OCI-LY7 (cell line): Measurements from ENCODE around the gene OLA1. TPM values are rescaled to one million over a fixed set of nuclear protein-coding genes. Genes with fewer than 3 reads are reported as not detected.

Experiments used
- BruUV-seq: library from RNA; stranded (reverse); fragments of 400-500 nt; replicated peaks from 2 replicates; lab custom pipeline; 2021; lab: Mats Ljungman, UMichigan
- CTCF ChIA-PET: fragments of 300-600 bp; sonication (Branson Sonifier 250); formaldehyde crosslinking; loops from one replicate; lab custom pipeline; 2022; ENCODE audit warnings: antibody characterized with exemption; ENCODE audit not compliant: unreplicated experiment; lab: Charles Lee
- POLR2A ChIA-PET: fragments of 300-600 bp; sonication (Branson Sonifier 250); formaldehyde crosslinking; loops from one replicate; lab custom pipeline; 2022; ENCODE audit warnings: antibody characterized with exemption; lab: Charles Lee
- DNase-seq: peaks from one replicate; pipeline ENCODE4 v3.0.0-alpha.2; 2015; ENCODE audit warnings: low spot score
- H2AFZ ChIP-seq: fragments of 200-600 bp; sonication (generic), shearing (Covaris generic); 2 replicates; pipeline ENCODE4 v1.6.1; 2014; ENCODE audit warnings: mild to moderate bottlenecking, antibody characterized with exemption, low read length, moderate library complexity
- H3K27ac ChIP-seq: fragments of 200-600 bp; sonication (generic); 2 replicates; pipeline ENCODE4 v1.5.1; 2014; ENCODE audit warnings: mixed run types, low read depth, mild to moderate bottlenecking, moderate library complexity, low read length, inconsistent platforms; ENCODE audit not compliant: poor library complexity, severe bottlenecking
- H3K36me3 ChIP-seq: fragments of 200-600 bp; sonication (generic); 2 replicates; pipeline ENCODE4 v1.6.1; 2014; ENCODE audit warnings: mild to moderate bottlenecking, antibody characterized with exemption, low read length, moderate library complexity, mixed read lengths; ENCODE audit not compliant: insufficient read depth
- H3K4me1 ChIP-seq: fragments of 200-600 bp; sonication (generic); 2 replicates; pipeline ENCODE4 v1.5.1; 2014; ENCODE audit warnings: mild to moderate bottlenecking, low read length; ENCODE audit not compliant: insufficient read depth, poor library complexity, severe bottlenecking
- H3K4me2 ChIP-seq: fragments of 200-600 bp; sonication (generic); 2 replicates; pipeline ENCODE4 v1.6.1; 2014; ENCODE audit warnings: mild to moderate bottlenecking, low read length
- H3K4me3 ChIP-seq: fragments of 200-600 bp; sonication (generic); 2 replicates; pipeline ENCODE4 v1.5.1; 2014; ENCODE audit warnings: mild to moderate bottlenecking, low read depth, low read length; ENCODE audit not compliant: poor library complexity, severe bottlenecking
- H3K79me2 ChIP-seq: fragments of 200-600 bp; sonication (generic); 2 replicates; pipeline ENCODE4 v1.6.1; 2016; ENCODE audit warnings: low read depth, mild to moderate bottlenecking, low read length, moderate library complexity, mixed read lengths; ENCODE audit not compliant: insufficient read depth
- H3K9me2 ChIP-seq: fragments of 200-600 bp; sonication (generic); 2 replicates; pipeline ENCODE4 v1.6.1; 2016; ENCODE audit warnings: mild to moderate bottlenecking, low read length, mixed read lengths; ENCODE audit not compliant: insufficient read depth
- H3K9me3 ChIP-seq: fragments of 200-600 bp; sonication (generic); 2 replicates; pipeline ENCODE4 v1.6.1; 2014; ENCODE audit warnings: mild to moderate bottlenecking, mixed run types, low read length, mixed read lengths
- H4K20me1 ChIP-seq: fragments of 200-600 bp; sonication (generic); 2 replicates; pipeline ENCODE4 v1.6.1; 2014; ENCODE audit warnings: mild to moderate bottlenecking, antibody characterized with exemption, low read length, moderate library complexity, mixed read lengths; ENCODE audit not compliant: insufficient read depth
- CTCF ChIP-seq: fragments of 200-600 bp; sonication (generic); conservative IDR thresholded peaks from 2 replicates; pipeline ENCODE4 v1.5.1; 2014; ENCODE audit warnings: mild to moderate bottlenecking, antibody characterized with exemption, low read length, moderate library complexity, mixed read lengths
- EZH2phosphoT487 ChIP-seq: fragments of 200-600 bp; sonication (generic); IDR thresholded peaks from 2 replicates; pipeline ENCODE4 v1.6.1; 2018; ENCODE audit warnings: low read depth, borderline replicate concordance, mild to moderate bottlenecking, mixed run types, antibody characterized with exemption, low read length, moderate library complexity, mixed read lengths
- intact Hi-C: fragments of 100-400 bp; cut with micrococcal nuclease; formaldehyde crosslinking; loops from one replicate; pipeline ENCODE4 v1.10.0; 2022; ENCODE audit not compliant: unreplicated experiment
- total RNA-seq, 2 experiments: library from RNA; depleted of rRNA in 1 of 2; stranded (reverse); fragments of >200 nt in 1 of 2; shearing (Covaris generic) in 1 of 2; gene quantifications; 2 replicates each; pipeline ENCODE4 v1.2.3, GENCODE V29; 2014 to 2022

Gene OLA1
- total RNA-seq, 2 experiments from 2014 or later = 66.0 to 116 TPM

- Histone ChIP-seq H3K4me1 (no peaks in the 10 kb centered on the region), H2AFZ (no peak overlapping the region), H3K4me2 (no peak overlapping the region), H3K36me3 (no peaks in the 10 kb centered on the region), H3K27ac (no peak overlapping the region), H4K20me1 (no peaks in the 10 kb centered on the region), H3K79me2 (no peaks in the 10 kb centered on the region), H3K9me2 (no peaks in the 10 kb centered on the region), H3K4me3 (no peak overlapping the region), H3K9me3 (no peaks in the 10 kb centered on the region)
- TF ChIP-seq CTCF = no peak
- no peak for TF ChIP-seq EZH2phosphoT487
- BruUV-seq = no TSS peak
- intact Hi-C loops = no loop called here
- no peak for DNase-seq
- CTCF ChIA-PET = no interaction called here
- POLR2A ChIA-PET = interaction anchor here (1.5 kb wide), 1 partner anchor 14 kb away, joined by 4 read pairs; no protein-coding TSS in a partner anchor
These were observed 15.7 kb upstream of the OLA1 start for GRCh38 chr2:174263997-174264396.

DNA sequence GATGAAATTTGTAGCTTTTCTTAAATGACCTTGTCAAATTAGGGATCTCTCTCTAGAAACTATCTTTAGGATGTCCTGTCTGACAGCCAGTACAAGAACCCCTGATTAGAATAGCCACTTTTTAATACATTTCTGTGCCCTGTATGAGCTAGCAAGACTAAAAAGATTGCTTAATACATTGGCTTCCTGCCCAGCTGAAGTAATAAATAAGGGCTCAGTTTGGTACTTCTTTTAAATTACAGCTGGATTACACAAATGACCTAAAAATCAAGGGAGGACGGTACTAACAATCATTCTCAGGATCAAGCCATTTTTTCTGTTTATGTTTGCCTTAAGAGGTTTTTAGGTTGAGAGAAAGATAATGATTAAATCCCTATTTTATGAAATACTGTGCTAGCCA lies 11.6 kb upstream of the OLA1 start:
- no peak overlapping the region for H2AFZ ChIP-seq
- H4K20me1 ChIP-seq = no peaks in the 10 kb centered on the region
- no peaks in the 10 kb centered on the region for H3K9me3 ChIP-seq
- H3K4me2 ChIP-seq = no peak overlapping the region
- no peaks in the 10 kb centered on the region for H3K9me2 ChIP-seq
- no peak overlapping the region for H3K4me3 ChIP-seq
- no peaks in the 10 kb centered on the region for H3K4me1 ChIP-seq
- no peaks in the 10 kb centered on the region for H3K36me3 ChIP-seq
- H3K27ac ChIP-seq = no peak overlapping the region
- intact Hi-C loops = no loop called here
- no TSS peak for BruUV-seq
- CTCF ChIA-PET = no interaction called here
- H3K79me2 ChIP-seq = no peaks in the 10 kb centered on the region
- TF ChIP-seq EZH2phosphoT487 (no peak), CTCF (no peak)
- no peak for DNase-seq
- POLR2A ChIA-PET = interaction anchor here (0.6 kb wide), 1 partner anchor 230 kb away, joined by 3 read pairs; no protein-coding TSS in a partner anchor

- Histone ChIP-seq H3K9me2 (no peaks in the 10 kb centered on the region), H3K27ac (no peak overlapping the region), H3K79me2 (no peaks in the 10 kb centered on the region), H3K4me3 (no peak overlapping the region), H3K36me3 (no peaks in the 10 kb centered on the region), H4K20me1 (no peaks in the 10 kb centered on the region), H3K9me3 (no peaks in the 10 kb centered on the region), H2AFZ (no peak overlapping the region), H3K4me1 (peaks cover 3% of the 10 kb centered on the region), H3K4me2 (no peak overlapping the region)
- TF ChIP-seq CTCF (no peak), EZH2phosphoT487 (no peak)
- intact Hi-C loops = no loop called here
- CTCF ChIA-PET = no interaction called here
- BruUV-seq = no TSS peak
- DNase-seq = no peak
- POLR2A ChIA-PET = interaction anchor here (0.5 to 0.7 kb wide), 2 partner anchors 17 to 253 kb away, joined by 3 to 5 read pairs; no protein-coding TSS in a partner anchor
These were observed 5.9 kb upstream of the OLA1 start for GRCh38 chr2:174254267-174254666.
